ENCODE results near the gene S100Z.

GRCh38 chr5:76809141-76809540, 40.7 kb upstream of the S100Z start:
- TF ChIP-seq CTCF (IDR thresholded peaks at IDR 0.05) (no peak), POLR2AphosphoS5 (IDR thresholded peaks at IDR 0.05) (no peak), POLR2A (IDR thresholded peaks at IDR 0.05) (no peak), EP300 (IDR thresholded peaks at IDR 0.05; ENCODE audit: low read depth) (no peak)
